ENCODE measurements around the gene TRMO.

Gene TRMO

DNA sequence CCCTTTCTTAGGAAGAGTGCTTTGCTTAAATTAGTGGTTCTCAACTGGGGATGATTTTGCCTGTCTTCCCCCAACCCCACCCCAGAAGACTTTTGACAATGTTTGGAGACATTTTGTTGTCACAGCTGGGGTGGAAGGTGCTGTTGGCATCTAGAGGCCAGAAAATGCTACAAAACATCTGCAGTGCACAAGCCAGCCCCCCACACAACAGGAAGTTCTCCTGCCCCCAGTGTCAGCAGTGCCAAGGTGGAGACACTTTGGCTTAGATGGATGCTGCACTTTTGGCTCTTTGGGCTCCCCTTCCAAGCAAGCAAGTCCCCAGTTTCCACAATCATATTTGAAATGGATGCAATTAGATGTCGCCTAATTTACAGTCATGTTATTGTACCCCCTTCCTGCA is 13.0 kb upstream of the TRMO start:
- Mint-ChIP-seq H3K27ac (no peak overlapping the region), H3K36me3 (ENCODE audit: low read depth) (no peaks in the 10 kb centered on the region), H3K4me3 (no peak overlapping the region), H3K27me3 (ENCODE audit: low read depth) (peaks cover 95% of the 10 kb centered on the region), H3K9me3 (no peaks in the 10 kb centered on the region), H3K4me1 (no peaks in the 10 kb centered on the region)
- TF ChIP-seq, protein P1, sequence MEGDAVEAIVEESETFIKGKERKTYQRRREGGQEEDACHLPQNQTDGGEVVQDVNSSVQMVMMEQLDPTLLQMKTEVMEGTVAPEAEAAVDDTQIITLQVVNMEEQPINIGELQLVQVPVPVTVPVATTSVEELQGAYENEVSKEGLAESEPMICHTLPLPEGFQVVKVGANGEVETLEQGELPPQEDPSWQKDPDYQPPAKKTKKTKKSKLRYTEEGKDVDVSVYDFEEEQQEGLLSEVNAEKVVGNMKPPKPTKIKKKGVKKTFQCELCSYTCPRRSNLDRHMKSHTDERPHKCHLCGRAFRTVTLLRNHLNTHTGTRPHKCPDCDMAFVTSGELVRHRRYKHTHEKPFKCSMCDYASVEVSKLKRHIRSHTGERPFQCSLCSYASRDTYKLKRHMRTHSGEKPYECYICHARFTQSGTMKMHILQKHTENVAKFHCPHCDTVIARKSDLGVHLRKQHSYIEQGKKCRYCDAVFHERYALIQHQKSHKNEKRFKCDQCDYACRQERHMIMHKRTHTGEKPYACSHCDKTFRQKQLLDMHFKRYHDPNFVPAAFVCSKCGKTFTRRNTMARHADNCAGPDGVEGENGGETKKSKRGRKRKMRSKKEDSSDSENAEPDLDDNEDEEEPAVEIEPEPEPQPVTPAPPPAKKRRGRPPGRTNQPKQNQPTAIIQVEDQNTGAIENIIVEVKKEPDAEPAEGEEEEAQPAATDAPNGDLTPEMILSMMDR (IDR thresholded peaks at IDR 0.05; ENCODE audit: unreplicated experiment in 3 of 3): no peak

DNA sequence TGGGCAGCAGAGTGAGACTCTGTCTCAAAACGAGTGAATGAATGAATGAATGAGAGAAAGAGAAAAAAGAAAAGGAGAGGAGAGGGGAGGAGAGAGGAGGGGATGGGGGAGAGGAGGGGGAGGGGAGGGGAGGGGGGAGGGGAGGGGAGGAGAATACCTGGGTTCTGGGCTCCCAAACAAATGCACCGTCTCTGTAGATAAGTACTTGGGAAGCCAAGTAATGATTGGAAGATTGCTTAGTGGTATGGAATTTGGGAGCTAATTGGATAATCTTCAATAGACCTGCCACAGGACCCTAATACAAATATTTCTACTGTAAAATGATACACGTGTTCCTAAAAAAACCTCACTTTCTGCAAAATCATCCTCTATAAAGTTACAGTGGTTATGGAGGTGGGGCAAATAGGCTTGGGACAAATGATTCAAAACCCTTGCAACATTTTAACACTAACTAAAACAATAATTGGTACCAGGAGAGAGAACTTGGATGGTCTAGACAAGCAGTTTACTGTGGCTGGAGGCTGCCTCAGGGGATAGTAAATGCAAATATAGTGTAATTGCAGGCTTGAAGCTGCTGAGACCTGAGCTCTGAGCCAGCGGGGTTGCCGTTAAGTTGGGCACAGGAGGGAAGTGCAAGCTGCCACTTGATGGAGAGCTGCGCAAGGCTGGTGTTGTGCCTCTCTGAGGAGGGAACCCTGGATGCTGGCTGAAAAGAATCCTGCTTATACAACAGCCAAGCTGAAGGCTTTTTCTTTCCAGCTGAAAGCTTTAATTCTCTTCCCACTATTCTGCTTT is 12.2 kb upstream of the TRMO start:
- no peak overlapping the region for H3K4me3 Mint-ChIP-seq
- peaks cover 95% of the 10 kb centered on the region for H3K27me3 Mint-ChIP-seq (ENCODE audit: low read depth)
- no peaks in the 10 kb centered on the region for H3K9me3 Mint-ChIP-seq
- H3K27ac Mint-ChIP-seq: no peak overlapping the region
- H3K36me3 Mint-ChIP-seq (ENCODE audit: low read depth): no peaks in the 10 kb centered on the region
- H3K4me1 Mint-ChIP-seq: no peaks in the 10 kb centered on the region
- TF ChIP-seq, protein P1 (IDR thresholded peaks at IDR 0.05; ENCODE audit: unreplicated experiment in 3 of 3): no peak

DNA sequence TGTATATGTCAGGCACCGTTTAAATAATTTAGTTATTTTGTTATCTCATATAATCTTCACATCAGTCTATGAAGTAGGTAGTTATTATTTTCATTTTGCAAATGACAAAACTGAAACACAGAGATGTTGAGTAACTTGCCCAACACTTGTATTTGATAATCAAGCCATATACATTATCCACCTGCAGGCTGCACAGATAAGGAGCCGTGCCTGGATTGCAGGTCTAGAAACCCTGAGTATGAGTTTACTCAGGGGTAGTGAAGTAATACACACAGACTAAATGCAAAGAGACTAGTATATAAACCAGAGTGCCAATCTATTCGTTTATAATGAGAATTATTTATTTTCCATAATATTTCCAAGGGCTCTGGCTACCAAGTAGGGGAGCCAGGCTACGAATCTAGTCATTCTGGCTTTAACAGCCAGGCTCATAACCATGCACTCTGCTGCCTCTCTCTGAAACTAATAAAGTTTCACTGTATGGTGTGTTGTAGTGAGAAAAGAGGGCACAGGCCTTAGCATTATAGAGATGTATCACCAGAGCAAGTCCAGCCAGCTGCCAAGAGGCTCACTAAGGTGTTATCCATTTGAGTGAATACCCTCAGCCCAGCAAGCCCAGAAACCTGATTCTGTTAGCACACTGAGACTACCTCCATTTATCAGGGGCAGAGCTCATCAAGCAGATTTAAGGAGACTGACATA is 11.1 kb upstream of the TRMO start:
- no peaks in the 10 kb centered on the region for H3K9me3 Mint-ChIP-seq
- H3K4me3 Mint-ChIP-seq: no peak overlapping the region
- no peak overlapping the region for H3K27ac Mint-ChIP-seq
- H3K27me3 Mint-ChIP-seq (ENCODE audit: low read depth): peaks cover 95% of the 10 kb centered on the region
- no peaks in the 10 kb centered on the region for H3K4me1 Mint-ChIP-seq
- H3K36me3 Mint-ChIP-seq (ENCODE audit: low read depth): no peaks in the 10 kb centered on the region
- TF ChIP-seq, protein P1 (IDR thresholded peaks at IDR 0.05; ENCODE audit: unreplicated experiment in 3 of 3): no peak

DNA sequence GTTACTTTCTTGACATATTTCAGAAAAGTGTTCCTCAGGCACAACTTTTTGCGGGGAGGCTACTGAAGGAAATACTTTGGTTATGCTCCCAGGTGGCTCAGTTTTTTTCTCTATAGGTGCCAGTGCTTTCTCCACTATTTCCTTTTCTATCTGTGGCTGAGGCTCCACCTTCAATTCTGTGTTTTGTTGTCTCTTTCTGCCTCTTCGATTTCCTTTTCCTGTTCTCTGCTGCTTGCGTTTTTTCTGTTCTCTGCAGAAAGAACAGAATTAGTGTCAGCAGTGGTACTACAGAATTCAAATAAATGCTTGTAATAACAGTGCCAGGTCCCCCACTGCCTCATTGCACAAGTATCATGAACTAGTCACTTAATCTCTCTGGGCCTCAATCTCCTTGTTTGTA is 8.7 kb upstream of the TRMO start:
- H3K27me3 Mint-ChIP-seq (ENCODE audit: low read depth): peaks cover 91% of the 10 kb centered on the region
- no peaks in the 10 kb centered on the region for H3K36me3 Mint-ChIP-seq (ENCODE audit: low read depth)
- no peak overlapping the region for H3K27ac Mint-ChIP-seq
- TF ChIP-seq, protein P1 (IDR thresholded peaks at IDR 0.05; ENCODE audit: unreplicated experiment in 3 of 3): no peak
- no peaks in the 10 kb centered on the region for H3K4me1 Mint-ChIP-seq
- H3K4me3 Mint-ChIP-seq: no peak overlapping the region
- no peaks in the 10 kb centered on the region for H3K9me3 Mint-ChIP-seq

DNA sequence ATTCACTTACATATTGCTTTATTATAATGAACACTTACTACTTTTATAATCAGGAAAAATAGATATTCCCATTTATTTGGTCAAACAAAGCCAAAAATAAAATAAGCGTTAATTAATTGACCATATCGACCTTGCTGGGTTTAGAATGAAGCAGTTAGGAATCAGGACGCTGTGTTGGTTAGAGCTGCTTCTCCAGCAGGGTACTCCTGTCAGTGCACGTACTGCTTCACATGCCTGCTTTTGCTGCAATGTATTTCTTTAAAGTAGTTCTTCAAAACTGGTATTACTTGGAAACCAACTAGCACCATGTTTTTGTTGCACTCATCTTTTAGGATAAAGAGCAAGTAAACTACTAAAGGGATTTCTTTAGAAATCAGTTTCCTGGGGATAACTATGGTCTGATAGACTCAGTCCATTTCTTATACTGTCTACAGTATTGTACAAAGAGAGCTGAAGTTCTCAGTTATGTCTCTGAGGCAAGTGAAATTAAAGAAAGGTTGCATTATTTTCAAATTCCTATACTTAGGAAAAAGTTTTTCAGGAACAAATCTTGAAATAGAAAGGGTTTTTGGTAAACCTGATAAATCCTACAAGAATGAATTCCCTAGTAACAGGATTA is 6.8 kb upstream of the TRMO start:
- H3K27me3 Mint-ChIP-seq (ENCODE audit: low read depth): peaks cover 84% of the 10 kb centered on the region
- no peaks in the 10 kb centered on the region for H3K36me3 Mint-ChIP-seq (ENCODE audit: low read depth)
- no peaks in the 10 kb centered on the region for H3K4me1 Mint-ChIP-seq
- H3K4me3 Mint-ChIP-seq: no peak overlapping the region
- TF ChIP-seq, protein P1 (IDR thresholded peaks at IDR 0.05; ENCODE audit: unreplicated experiment in 3 of 3): no peak
- H3K27ac Mint-ChIP-seq: no peak overlapping the region
- no peaks in the 10 kb centered on the region for H3K9me3 Mint-ChIP-seq
